SIG-M5 treated with dmso at 0.1 percent for 504 hours (cell line): ENCODE data around the gene CAMK2D.
"Not testable (repeated sequence)": the region's sequence is repeated elsewhere in the genome, so short reads cannot be mapped to it uniquely, and the experiment has no call there.

Source experiments
- DNase-seq: peaks from one replicate; lab custom pipeline; 2025; ENCODE audit not compliant: unreplicated experiment; lab: John Stamatoyannopoulos, UW

CAMK2D gene

DNA sequence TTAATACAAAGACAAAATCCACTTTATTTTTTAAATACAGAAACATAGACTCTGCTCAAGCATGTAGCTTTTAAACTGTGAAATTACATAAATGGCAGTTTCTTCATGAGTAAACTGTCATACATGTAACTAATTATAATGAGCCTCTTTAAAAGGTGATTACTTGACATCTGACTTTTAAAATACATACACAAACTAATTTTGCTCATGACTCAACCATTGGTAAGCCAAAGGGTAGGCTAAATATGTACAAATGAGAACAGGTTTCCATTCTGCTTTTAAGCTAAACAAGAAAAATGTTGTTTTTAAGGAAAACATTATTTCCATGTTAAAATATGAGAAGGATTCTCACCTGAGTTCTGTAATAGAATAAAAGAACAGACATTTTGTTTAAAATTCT is 27.9 kb downstream of the CAMK2D start:
- DNase-seq, result no peak

DNA sequence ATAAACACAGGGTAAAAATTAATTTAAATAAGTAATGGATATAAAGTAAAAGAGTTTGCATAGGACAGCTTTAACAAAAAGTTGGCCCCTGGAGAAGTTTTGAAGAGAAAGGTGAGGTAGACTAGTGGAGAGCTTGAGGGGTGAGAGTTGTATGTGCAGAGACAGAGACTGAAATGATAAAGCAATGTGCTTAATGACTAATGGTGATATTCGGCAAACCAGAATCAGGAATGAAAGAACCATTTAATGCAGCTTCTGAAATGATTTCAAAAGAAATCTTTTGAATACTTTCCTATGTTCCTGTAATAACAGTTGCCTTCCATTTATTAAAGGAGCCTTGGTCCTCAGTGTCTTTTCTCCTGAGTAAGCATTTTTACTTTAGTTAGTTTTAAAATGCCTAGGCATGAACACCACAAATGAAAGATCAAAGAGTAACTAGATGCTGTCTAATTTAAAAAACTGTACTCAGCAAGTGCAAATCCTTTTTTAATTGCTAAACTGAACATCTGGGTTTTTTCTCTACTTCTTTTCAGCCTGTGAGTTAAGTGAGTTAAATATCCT is 28.5 kb downstream of the CAMK2D start:
- no peak for DNase-seq

DNA sequence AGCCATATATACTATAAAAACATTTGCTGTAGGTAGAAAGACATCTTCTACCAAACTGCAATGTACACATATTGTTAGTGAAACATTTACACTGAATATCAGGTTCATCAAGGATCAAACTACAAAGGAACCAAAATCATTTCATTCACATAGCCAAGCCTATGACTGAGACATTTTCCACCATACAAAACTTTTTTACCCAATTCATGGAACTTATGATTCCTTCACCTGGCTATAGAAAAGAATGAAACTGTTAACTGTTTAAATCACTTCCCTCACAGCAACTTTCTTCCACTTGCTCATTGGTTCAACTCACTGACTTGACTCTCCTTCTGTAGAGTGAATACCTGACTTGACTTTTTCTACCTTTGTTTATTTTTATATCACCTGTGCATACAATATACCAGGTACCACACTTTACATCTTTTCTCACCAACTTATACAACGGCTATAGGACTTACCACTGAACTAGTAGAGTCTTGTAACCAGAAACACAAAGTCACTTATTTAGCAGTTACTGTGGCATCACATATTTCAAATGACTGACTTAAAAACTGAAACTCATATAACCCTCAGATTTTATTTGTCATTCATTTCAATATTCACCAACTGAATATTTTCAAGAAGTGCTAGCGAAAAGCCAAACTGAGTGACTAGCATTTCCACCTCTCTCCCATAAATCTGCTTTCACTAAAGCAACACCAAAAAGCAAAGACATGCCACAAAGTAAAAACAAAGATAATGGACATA is 30.9 kb downstream of the CAMK2D start:
- no peak for DNase-seq

DNA sequence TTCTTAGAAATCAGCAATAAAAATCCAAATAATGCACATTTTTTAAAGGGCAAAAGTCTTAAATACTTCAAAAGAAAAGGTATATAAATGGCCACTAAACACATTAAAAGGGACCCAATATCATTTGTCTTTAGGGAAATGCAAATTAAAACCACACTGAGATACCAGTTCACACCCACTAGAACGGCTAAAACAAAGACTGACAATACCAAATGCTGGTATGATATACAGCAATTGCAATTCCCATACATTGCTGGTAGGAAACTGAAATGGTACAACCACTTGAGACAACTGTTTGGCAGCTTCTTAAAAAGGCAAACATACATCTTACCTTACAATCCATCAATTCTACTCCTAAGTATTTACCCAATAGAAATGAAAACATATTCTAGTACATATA is 33.7 kb downstream of the CAMK2D start:
- no peak for DNase-seq

DNA sequence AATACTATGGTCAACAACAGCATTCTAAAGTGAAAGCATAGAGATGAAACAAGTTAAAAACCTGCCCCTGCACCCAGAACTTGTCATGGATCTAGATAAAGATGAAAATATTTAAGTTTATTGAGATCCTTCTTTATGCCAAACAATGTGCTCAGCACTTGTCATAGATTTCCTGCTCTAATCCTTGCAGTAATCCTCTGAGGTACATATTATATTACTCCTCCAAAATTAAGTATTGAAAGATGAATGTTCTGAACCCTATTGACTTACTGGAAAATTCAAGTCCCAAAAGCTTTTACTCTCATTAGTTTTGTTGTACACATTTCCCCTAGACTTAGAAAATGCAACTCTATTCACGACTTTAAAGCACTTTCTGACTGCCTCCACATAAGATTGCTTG is 35.6 kb downstream of the CAMK2D start:
- no peak for DNase-seq

DNA sequence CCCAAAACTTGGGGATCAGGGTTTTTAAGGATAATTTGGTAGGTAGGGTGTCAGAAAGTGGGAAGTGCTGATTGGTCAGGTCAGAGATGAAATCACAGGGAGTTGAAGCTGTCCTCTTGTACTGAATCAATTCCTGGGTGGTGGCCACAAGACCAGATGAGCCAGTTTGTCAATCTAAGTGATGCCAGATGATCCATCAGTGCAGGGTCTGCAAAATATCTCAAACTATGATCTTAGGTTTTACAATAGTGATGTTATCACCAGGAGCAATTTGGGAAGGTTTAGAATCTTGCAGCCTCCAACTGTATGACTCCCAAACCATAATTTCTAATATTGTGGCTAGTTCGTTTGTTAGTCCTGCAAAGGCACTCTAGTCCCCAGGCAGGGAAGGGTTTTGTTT is 43.3 kb downstream of the CAMK2D start:
- DNase-seq, result no peak

DNA sequence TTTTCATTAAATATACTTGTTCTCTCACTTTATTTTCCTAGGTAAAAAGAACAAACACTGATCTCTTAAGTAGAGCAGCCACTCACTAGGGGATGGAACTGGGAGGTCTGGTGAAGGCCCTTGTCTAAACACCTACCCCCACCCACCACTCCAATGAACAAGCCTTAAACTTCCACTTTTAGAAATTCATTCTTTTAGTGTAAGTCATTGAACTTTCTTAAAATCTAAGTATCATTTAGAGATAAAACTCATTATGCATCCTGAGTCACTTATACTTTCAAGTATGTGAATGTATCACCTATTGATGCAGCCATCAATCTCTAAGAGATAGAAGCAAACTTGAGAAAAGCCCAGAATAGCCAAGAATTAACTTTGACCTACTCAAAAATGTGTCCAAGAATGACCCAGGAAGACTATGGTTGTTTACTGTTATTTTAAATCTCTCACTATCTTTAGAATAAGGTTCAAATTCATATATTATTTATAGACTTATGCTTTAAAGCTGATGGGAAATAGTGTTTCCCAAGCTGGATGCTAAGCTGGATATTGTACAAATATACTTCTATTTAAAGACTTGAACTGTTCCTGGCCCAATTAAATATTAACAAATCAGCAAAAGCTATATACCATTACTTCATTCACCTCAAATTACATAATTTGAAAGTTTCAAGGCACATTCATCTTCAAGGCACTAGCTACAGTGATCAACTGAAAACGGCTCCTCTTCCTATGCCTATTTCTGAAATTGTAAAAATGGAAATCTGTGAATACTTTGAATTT is 49.5 kb downstream of the CAMK2D start:
- DNase-seq, result no peak

DNA sequence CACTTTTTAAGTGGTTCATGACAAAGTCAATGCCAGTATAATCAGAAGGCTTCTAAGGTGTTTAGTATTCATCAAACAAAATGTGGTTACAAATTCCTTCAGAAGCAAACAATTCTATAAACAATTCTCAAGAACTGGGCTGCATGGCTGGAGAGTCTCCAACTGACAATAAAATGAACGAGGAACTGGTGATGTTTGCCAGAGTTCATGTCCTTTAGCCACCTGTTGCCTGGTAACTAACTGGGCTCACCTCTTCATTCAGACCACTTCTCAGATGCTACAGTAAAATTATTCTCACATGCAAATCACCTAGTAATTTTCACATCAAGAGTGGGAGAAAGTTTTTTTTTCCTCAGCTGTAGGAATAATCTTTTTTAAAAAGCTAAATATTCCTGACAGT is 53.3 kb downstream of the CAMK2D start:
- DNase-seq, result no peak

DNA sequence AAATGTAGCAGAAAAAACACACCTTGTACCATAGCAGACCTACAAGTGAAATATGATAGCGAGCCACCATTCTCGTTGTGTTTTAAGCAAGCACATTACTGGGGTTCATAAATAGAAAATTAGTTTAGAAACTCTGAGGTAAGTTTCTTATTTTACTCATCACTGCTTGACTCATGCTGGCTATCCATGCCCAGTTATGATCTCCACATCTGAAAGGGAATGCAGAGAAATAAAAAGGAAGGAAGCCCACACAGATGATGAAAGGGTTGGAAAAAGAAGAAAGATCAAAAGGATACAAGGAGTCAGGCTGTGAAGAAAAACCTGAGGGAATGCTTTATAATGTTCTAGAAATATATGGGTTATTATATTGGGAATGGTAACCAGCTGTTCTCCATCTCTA is 54.5 kb downstream of the CAMK2D start:
- DNase-seq, result no peak

DNA sequence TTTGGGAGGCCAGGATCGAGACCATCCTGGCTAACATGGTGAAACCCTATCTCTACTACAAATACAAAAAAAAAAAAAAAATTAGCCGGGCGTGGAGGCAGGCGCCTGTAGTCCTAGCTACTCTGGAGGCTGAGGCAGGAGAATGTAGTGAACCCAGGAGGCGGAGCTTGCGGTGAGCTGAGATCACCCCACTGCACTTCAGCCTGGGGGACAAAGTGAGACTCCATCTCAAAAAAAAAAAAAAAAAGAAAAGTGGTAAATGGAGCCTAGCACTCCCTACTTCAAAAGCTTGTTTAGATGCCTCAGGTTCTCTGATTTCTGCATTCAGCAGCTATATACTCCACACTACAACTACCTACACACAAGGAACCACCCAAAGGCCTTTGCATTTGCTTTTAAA is 56.4 kb downstream of the CAMK2D start:
- not testable (repeated sequence) for DNase-seq

DNA sequence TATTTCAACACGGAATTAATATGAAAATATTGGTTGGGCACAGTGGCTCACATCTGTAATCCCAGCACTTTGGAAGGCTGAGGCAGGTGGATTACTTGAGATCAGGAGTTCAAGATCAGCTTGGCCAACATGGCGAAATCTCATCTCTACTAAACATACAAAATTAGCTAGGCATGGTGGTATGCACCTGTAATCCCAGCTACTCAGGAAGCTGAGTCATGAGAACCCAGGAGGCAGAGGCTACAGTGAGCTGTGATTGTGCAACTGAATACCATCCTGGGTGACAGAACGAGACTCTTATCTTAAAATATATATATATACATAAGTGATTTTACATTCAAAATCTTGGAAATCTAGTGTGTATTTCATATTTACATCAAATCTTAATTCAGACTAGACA is 58.9 kb downstream of the CAMK2D start:
- not testable (repeated sequence) for DNase-seq

DNA sequence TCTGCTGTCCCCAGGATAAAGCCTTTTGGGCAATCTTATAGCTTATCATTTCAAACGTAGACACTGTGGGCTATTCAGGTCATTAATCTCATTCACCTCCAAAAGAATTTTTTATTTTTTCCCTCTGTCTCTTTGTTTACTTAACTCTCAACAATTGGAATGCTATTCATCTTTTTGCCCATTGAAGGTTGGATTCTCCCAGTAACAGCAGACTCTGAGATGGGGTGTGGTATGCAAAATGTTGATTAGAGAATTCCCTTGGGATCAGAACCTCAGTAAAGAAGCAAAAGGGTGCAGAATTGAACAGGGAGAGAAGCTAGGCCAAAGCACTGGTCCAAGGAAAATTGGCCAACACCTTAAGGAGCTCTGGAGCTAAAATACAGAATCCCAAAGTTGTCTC is 60.4 kb downstream of the CAMK2D start:
- no peak for DNase-seq

DNA sequence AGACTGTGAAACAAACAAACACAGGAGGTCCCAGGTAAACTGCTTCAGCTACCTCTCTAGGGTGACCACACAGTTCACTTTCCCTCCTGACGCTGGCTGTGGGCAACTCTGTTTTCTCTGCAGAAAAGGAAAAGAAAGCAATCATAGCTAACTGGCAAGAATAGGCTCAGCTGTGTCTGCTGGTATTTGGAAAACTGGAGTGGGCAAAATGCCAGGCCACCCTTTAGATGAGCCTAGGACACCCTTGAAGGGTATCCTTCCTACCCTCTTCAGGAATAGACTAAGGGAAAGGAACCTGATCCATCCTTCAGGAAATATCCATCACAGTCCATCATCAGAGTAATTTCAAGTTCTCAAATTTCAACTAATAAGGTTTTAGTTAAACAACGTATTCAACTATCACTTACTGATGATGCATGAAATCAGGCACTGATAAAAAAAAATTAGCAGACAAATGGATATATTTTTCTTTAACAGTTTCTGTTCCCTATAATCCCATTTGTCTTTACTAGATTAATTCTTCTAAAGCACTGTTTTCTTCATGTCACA is 60.9 kb downstream of the CAMK2D start:
- DNase-seq, result no peak

DNA sequence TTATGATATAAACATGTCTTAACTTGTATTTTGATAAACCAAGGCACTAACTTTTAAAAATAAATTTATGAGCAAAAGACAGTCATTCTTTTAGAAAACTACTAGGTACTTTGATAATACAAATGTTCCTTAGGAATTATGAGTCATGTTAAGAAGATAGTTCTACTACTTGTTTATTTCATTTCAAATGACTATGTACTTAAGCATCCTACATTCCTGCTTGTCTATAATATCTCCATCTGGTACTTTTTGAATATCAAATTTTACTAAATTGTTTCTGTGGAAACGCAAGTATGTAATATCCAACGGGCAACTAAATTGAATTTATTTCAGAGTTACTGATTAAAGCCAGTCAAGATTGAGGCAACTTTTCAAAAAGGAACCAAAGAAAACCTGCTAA is 61.8 kb downstream of the CAMK2D start:
- no peak for DNase-seq

DNA sequence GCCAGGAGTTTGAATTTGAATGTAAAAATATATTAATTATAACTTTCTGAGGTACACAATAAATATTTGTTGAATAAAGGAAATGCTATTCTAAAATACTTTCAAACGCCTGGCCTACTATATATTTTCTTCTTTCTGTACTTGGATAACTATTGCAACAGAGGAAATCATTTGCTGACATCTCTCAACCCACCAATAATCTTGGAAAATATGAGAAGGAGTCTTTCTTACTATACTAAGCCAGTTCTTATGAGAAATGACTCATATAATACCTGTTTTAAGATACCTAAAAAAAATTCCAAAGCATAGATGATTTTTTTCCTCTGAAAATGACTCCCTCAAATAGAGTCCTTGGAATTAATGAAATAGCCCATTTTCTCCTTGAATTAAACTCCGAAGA is 64.1 kb downstream of the CAMK2D start:
- no peak for DNase-seq

DNA sequence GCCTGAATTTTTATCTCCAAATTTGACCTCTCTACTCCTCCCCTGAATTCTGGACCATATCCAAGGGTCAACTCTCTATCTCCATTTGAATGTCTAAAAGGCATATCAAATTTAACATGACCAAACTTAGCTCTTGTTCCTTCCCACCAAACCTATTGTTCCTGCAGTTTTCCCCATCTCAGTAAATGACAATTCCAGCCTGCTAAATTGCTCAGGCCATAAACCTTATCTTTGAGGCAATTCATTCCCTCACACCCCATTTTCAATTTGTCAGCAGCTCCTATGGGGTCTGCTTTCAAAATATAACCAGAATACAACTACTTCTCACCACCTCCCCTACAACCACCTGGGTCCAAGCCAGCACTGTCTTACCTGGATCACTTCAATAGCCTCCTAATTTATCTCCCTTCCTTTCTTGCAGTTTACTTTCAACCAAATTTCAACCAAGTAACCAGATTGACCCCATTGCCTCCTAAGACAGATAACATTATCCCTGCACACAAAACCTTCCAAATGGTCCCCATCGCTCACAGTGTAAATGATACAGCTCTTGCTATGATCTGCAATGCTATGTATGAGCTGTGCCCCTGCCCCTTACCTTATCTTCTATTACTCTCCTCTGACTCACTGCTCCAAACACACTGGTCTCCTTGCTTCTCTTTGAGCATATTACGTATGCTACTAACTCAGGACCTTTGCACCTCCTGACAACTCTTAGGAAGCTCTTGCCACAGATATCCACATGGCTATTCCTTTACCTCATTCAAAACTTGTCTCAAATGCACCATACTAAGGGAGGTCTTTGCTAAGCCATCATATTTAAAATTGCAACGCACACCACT is 66.0 kb downstream of the CAMK2D start:
- DNase-seq, result no peak

DNA sequence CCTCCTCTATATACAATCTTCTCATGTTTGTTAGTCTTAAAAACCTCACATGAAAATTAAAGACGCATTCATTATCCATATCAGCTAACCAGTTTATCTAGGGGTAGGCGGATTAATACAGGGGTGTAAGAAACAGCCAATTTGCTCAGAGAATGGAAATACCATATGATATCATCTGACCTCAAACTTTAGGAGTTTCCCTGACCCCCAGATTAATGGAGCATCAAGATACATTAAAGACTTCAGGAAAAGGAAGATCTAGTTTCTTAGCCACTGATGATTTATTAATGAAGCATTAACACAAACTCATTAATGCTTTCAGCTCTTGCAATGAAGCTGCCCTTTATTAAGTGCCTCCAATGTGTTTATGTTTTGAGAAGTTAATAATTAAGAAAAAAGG is 67.5 kb downstream of the CAMK2D start:
- no peak for DNase-seq

DNA sequence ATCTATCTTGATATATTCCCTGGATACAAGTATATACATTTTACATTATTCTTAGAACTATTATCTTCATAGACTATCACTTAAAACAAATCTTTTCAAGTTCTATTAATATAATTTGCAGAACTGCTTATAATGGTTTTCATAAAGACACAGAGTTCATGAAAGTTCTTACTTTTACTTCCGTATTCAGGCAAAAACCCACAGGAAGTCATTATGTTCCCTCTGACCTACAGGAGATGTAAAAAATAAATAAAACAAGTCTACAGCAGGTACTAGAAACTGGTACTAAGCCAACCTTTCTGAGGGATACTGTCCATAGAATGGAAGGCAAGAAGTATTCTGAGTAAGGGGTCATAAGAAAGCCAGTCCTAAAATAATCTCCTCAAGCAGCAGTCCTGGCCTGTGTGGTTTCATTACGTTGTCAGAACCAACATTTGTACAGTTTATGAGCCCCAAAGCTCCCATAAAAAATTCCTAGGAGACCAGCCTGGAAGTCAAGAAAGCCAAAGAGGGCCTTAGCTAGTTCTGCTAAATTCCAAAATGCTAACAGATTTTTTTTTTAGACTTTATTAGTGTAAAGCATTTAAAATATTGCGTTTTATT is 68.6 kb downstream of the CAMK2D start:
- peak; percentile 51 for DNase-seq

DNA sequence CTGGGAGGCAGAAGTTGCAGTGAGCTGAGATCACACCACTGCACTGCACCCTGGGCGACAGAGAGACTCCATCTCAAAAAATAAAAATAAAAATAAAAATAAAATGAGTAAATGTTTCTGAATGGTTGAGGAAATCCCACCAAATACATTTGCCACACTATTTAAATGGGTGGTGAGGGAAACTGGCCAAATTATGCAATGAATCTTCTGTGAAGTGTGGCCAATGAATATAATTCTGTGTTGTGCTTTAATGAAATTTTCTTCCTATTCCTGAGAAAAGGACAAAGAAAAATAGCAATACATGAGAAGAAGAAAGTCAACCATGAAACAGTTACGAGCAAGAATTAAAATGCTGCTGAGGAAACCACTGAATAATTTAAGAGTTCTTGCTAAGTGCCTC is 69.9 kb downstream of the CAMK2D start:
- DNase-seq, result no peak

DNA sequence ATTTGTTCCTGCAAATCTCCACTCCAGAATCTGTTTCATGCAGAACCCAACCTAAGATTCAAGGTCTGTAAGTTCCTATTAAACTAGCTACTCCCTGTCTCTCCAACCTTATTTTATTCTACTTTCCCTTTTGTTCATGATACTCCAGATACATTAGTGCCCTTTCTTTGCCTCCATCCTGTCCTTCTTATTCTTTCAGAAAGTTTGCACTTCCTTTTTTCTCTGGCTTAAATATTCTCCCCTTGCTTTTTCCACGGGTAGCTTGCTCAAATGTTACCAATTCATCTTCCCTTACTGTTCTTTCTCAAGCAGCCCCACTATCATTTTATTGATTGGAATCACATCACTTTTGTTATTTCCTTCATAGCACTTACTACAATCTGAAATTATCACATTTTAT is 72.1 kb downstream of the CAMK2D start:
- no peak for DNase-seq
